Peyer's patch (tissue), 4 donors: Measurements from ENCODE around the gene LRRC73.

Source experiments
- POLR2A ChIP-seq, 2 donors: fragments of 450-650 bp; IDR thresholded peaks; one replicate each; pipeline ENCODE4 v1.5.1; 2017; ENCODE audit warnings: antibody characterized with exemption in 2 of 2, mild to moderate bottlenecking in 2 of 2, moderate library complexity in 2 of 2
- TF ChIP-seq, protein P1 (sequence below), 6 experiments: fragments of 450-650 bp in 4 of 6; fragments of 200-600 bp in 2 of 6; sonication (generic) in 1 of 6; IDR thresholded peaks; one replicate each; pipeline ENCODE4 v1.5.1; 2017 to 2019; ENCODE audit warnings: antibody characterized with exemption in 6 of 6, mild to moderate bottlenecking in 3 of 6, moderate library complexity in 1 of 6

DNA sequence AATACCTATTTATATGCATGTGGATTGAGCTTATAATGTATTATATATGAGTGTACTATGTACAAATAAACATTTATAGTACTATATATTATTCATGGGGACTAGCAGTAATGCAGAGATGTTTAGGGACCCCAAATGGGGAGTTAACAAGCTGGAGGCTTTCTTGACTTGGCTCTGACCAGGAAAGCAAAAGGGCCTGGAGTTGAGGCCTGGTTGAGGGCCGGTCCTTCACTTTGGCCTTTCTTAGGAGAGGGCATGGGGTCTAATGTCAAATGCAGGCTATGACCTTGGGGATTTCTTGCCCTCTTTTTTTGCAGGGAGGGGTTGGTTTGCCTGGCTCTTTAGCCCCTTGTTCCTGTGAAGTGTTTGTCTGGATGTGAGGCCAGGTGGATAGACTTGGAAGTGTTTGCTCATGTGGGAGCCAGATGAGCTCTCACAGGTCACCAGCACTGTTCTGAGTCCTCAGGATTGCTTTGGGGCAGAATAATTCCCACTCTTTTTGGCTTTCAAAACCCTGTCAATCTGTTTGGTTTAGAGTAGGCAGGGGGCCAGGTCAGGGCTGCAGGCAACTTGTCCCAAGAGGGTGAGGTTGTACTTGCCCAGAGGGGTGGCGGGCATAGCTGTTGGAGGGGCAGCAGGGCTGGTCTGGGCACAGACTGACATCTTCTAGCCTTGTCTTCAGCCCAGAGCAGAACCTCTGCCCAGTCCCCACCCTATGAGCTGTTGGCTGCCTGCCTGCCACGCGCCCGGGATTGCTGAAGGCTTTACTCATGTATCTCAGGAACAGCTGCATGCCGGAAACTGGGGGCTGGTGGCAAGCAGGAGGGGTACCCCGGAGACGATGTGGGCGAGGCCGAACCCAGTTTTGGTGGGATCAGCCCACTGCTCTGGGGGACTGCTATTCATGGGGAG is 18.1 kb downstream of the LRRC73 start:
- no peak for TF ChIP-seq POLR2A (IDR thresholded peaks at IDR 0.05)
- TF ChIP-seq, protein P1, sequence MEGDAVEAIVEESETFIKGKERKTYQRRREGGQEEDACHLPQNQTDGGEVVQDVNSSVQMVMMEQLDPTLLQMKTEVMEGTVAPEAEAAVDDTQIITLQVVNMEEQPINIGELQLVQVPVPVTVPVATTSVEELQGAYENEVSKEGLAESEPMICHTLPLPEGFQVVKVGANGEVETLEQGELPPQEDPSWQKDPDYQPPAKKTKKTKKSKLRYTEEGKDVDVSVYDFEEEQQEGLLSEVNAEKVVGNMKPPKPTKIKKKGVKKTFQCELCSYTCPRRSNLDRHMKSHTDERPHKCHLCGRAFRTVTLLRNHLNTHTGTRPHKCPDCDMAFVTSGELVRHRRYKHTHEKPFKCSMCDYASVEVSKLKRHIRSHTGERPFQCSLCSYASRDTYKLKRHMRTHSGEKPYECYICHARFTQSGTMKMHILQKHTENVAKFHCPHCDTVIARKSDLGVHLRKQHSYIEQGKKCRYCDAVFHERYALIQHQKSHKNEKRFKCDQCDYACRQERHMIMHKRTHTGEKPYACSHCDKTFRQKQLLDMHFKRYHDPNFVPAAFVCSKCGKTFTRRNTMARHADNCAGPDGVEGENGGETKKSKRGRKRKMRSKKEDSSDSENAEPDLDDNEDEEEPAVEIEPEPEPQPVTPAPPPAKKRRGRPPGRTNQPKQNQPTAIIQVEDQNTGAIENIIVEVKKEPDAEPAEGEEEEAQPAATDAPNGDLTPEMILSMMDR (IDR thresholded peaks at IDR 0.05): no peak
